Renal cortical epithelial cell (primary cell): Measurements from ENCODE around the gene AFF3. TPM values are rescaled to one million over a fixed set of nuclear protein-coding genes. Genes with fewer than 3 reads are reported as not detected.
"Not testable (repeated sequence)": the region's sequence is repeated elsewhere in the genome, so short reads cannot be mapped to it uniquely, and the experiment has no call there.

Experiments
- DNase-seq: peaks from one replicate; pipeline ENCODE4 v3.0.0-alpha.2; 2011; ENCODE audit warnings: low read depth
- total RNA-seq: library from RNA; depleted of rRNA; stranded (reverse); fragments of >200 nt; gene quantifications from 2 replicates; pipeline ENCODE4 v1.2.3, GENCODE V29; 2014

The AFF3 gene
- total RNA-seq, 1 donor from 2014 or later = 0.10 TPM

GRCh38 chr2:99928470-99929053, 213.8 kb downstream of the AFF3 start:
- no peak for DNase-seq

GRCh38 chr2:99927690-99928207, 214.6 kb downstream of the AFF3 start:
- not testable (repeated sequence) for DNase-seq

GRCh38 chr2:99926986-99927385, 215.4 kb downstream of the AFF3 start:
- peak; percentile 9 for DNase-seq

GRCh38 chr2:99925960-99926359, 216.4 kb downstream of the AFF3 start:
- no peak for DNase-seq

- DNase-seq = no peak
Measured at GRCh38 chr2:99922664-99923063, 219.7 kb downstream of the AFF3 start.

- no peak for DNase-seq
Measured at GRCh38 chr2:99921903-99922302, 220.5 kb downstream of the AFF3 start.

- DNase-seq = peak; percentile 56
Measured at GRCh38 chr2:99918389-99918788, 224.0 kb downstream of the AFF3 start.

- no peak for DNase-seq
Measured at GRCh38 chr2:99915108-99915675, 227.2 kb downstream of the AFF3 start.

- peak; percentile 58 for DNase-seq
Measured at GRCh38 chr2:99911736-99912135, 230.7 kb downstream of the AFF3 start.

- DNase-seq = no peak
Measured at GRCh38 chr2:99910902-99911301, 231.5 kb downstream of the AFF3 start.

GRCh38 chr2:99905636-99906035, 236.8 kb downstream of the AFF3 start:
- no peak for DNase-seq

- DNase-seq = no peak
Measured at GRCh38 chr2:99905025-99905424, 237.4 kb downstream of the AFF3 start.

GRCh38 chr2:99903981-99904380, 238.4 kb downstream of the AFF3 start:
- no peak for DNase-seq

- no peak for DNase-seq
Measured at GRCh38 chr2:99900556-99900955, 241.8 kb downstream of the AFF3 start.

GRCh38 chr2:99899882-99900281, 242.5 kb downstream of the AFF3 start:
- DNase-seq = no peak

- no peak for DNase-seq
Measured at GRCh38 chr2:99899058-99899855, 243.1 kb downstream of the AFF3 start.

GRCh38 chr2:99898336-99899048, 243.9 kb downstream of the AFF3 start:
- DNase-seq = no peak

- DNase-seq = no peak
Measured at GRCh38 chr2:99891428-99891780, 251.0 kb downstream of the AFF3 start.

- DNase-seq = no peak
Measured at GRCh38 chr2:99890568-99891427, 251.6 kb downstream of the AFF3 start.

GRCh38 chr2:99888617-99889016, 253.8 kb downstream of the AFF3 start:
- no peak for DNase-seq

- no peak for DNase-seq
Measured at GRCh38 chr2:99886418-99886817, 256.0 kb downstream of the AFF3 start.
